B cell (primary cell): ENCODE measurements around the gene SLC26A8. TPM values are rescaled to one million over a fixed set of nuclear protein-coding genes. Genes with fewer than 3 reads are reported as not detected.

ENCODE experiments used
- ATAC-seq: fragments of 200-7000 bp; cut with Tn5 transposase; one replicate; pipeline ENCODE4 v1.10.0; 2021; ENCODE audit warnings: low read depth, mild to moderate bottlenecking, moderate number of reproducible peaks, moderate library complexity
- CTCF ChIA-PET: fragments of 350-600 bp; sonication (Branson Sonifier 250); formaldehyde crosslinking; loops from one replicate; lab custom pipeline; 2021; ENCODE audit warnings: antibody characterized with exemption, inconsistent platforms; lab: Charles Lee
- POLR2A ChIA-PET: fragments of 350-600 bp; sonication (Branson Sonifier 250); formaldehyde crosslinking; loops from one replicate; lab custom pipeline; 2021; ENCODE audit warnings: antibody characterized with exemption; lab: Charles Lee
- DNase-seq: peaks from one replicate; pipeline ENCODE4 v3.0.0; 2013
- H2AFZ ChIP-seq: 2 replicates; pipeline ENCODE4 v1.6.1; 2012; ENCODE audit warnings: mild to moderate bottlenecking, low read depth, low read length; ENCODE audit not compliant: insufficient read depth, poor library complexity, severe bottlenecking
- H3K27ac ChIP-seq, 2 donors: 1 replicate in 1 of 2; 2 replicates in 1 of 2; pipeline ENCODE4 v1.5.1; 2012 to 2013; ENCODE audit warnings: low read length in 2 of 2, mild to moderate bottlenecking in 2 of 2, moderate library complexity in 1 of 2
- H3K27me3 ChIP-seq, 4 experiments: fragments of 200-600 bp in 1 of 4; sonication (generic) in 1 of 4; replicated peaks in 1 of 4; 1 replicate in 2 of 4; 2 replicates in 2 of 4; pipeline versions ENCODE4 v1.6.1 to v1.7.0; 2013 to 2016; ENCODE audit warnings: low read length in 3 of 4, mild to moderate bottlenecking in 2 of 4, mixed read lengths in 1 of 4, moderate library complexity in 1 of 4; ENCODE audit not compliant: insufficient read depth in 4 of 4, control insufficient read depth in 3 of 4; ENCODE audit errors: control extremely low read depth in 1 of 4
- H3K36me3 ChIP-seq, 2 experiments: replicated peaks in 1 of 2; 1 replicate in 1 of 2; 2 replicates in 1 of 2; pipeline versions ENCODE4 v1.6.1 to v1.7.1; 2013; ENCODE audit warnings: low read length in 1 of 2; ENCODE audit not compliant: insufficient read depth in 2 of 2, control insufficient read depth in 1 of 2; ENCODE audit errors: control extremely low read depth in 1 of 2, extremely low read depth in 1 of 2
- H3K4me1 ChIP-seq, 2 donors: fragments of 200-600 bp in 1 of 2; sonication (generic) in 1 of 2; 1 replicate in 1 of 2; 2 replicates in 1 of 2; pipeline versions ENCODE4 v1.5.1 to v1.6.1; 2013 to 2017; ENCODE audit warnings: low read length in 2 of 2; ENCODE audit not compliant: control insufficient read depth in 2 of 2, insufficient read depth in 2 of 2
- H3K4me2 ChIP-seq: replicated peaks from 2 replicates; pipeline ENCODE3; 2012; ENCODE audit warnings: mild to moderate bottlenecking, low read depth, low read length; ENCODE audit not compliant: poor library complexity, severe bottlenecking
- H3K4me3 ChIP-seq, 5 experiments: fragments of 200-600 bp in 1 of 5; sonication (generic) in 1 of 5; 1 replicate in 3 of 5; 2 replicates in 2 of 5; pipeline versions ENCODE4 v1.5.1 to v1.7.0; 2011 to 2016; ENCODE audit warnings: low read length in 4 of 5, mild to moderate bottlenecking in 4 of 5, low read depth in 2 of 5, control low read depth in 1 of 5, moderate library complexity in 1 of 5; ENCODE audit not compliant: insufficient read depth in 1 of 5; ENCODE audit errors: control extremely low read depth in 1 of 5, extremely low read depth in 1 of 5
- H3K79me2 ChIP-seq: fragments of 200-600 bp; sonication (generic); one replicate; pipeline ENCODE4 v1.6.0; 2016; ENCODE audit warnings: low read length; ENCODE audit not compliant: control insufficient read depth, insufficient read depth
- H3K9ac ChIP-seq: fragments of 200-600 bp; sonication (generic); 2 replicates; pipeline ENCODE4 v1.6.1; 2017; ENCODE audit warnings: mild to moderate bottlenecking, low read length, moderate library complexity
- H3K9me3 ChIP-seq, 3 donors: one replicate each; pipeline versions ENCODE4 v1.6.1 to v1.7.1; 2013; ENCODE audit warnings: low read length in 2 of 3; ENCODE audit not compliant: control insufficient read depth in 2 of 3, insufficient read depth in 1 of 3; ENCODE audit errors: control extremely low read depth in 1 of 3
- H4K20me1 ChIP-seq: 2 replicates; pipeline ENCODE4 v1.6.0; 2012; ENCODE audit warnings: mild to moderate bottlenecking, low read length; ENCODE audit not compliant: insufficient read depth, control insufficient read depth, poor library complexity, severe bottlenecking
- H3K27ac Mint-ChIP-seq: one replicate; pipeline ENCODE4 v1.8.0; 2021; ENCODE audit warnings: mixed read lengths
- H3K27me3 Mint-ChIP-seq: one replicate; pipeline ENCODE4 v1.8.0; 2021; ENCODE audit warnings: mixed read lengths
- H3K4me1 Mint-ChIP-seq: one replicate; pipeline ENCODE4 v1.8.0; 2021; ENCODE audit warnings: mixed read lengths
- H3K4me3 Mint-ChIP-seq: one replicate; pipeline ENCODE4 v1.8.0; 2021; ENCODE audit warnings: mixed read lengths
- H3K9me3 Mint-ChIP-seq: one replicate; pipeline ENCODE4 v1.8.0; 2022; ENCODE audit warnings: mixed read lengths; ENCODE audit not compliant: insufficient read depth
- EZH2 ChIP-seq: IDR thresholded peaks from 2 replicates; pipeline ENCODE4 v1.6.1; 2012; ENCODE audit warnings: borderline replicate concordance, low read depth, mild to moderate bottlenecking, moderate library complexity, low read length; ENCODE audit not compliant: insufficient read depth, poor library complexity, severe bottlenecking
- WGBS: methylation state at CpG from one replicate; pipeline ENCODE4 v1.1.5; 2013; ENCODE audit warnings: missing lambda C conversion rate; ENCODE audit not compliant: insufficient coverage; 5-methylcytosine and 5-hydroxymethylcytosine counted together
- intact Hi-C: fragments of 100-400 bp; cut with micrococcal nuclease; formaldehyde crosslinking; loops from one replicate; pipeline ENCODE4 v1.10.0; 2022
- polyA plus RNA-seq: library from polyadenylated mRNA; depleted of rRNA; stranded (reverse); fragments of >200 nt; gene quantifications from 2 replicates; pipeline ENCODE4 v1.2.3, GENCODE V29; 2012
- total RNA-seq, 2 donors: library from RNA; stranded (reverse); fragments of 120-200 nt in 1 of 2; gene quantifications; 1 replicate in 1 of 2; 2 replicates in 1 of 2; pipeline versions ENCODE4 v1.2.3 to v1.2.4, GENCODE V29; 2013 to 2022
- TF ChIP-seq, protein P1 (sequence below): fragments of 200-600 bp; IDR thresholded peaks from one replicate; pipeline ENCODE4 v1.8.0; 2022; ENCODE audit warnings: antibody characterized with exemption, mild to moderate bottlenecking

Gene SLC26A8
- total and polyA plus RNA-seq, 2 donors (not counting 1 experiment from before 2014, with no cell fraction given), result 0.01 TPM; not detected in 1

DNA sequence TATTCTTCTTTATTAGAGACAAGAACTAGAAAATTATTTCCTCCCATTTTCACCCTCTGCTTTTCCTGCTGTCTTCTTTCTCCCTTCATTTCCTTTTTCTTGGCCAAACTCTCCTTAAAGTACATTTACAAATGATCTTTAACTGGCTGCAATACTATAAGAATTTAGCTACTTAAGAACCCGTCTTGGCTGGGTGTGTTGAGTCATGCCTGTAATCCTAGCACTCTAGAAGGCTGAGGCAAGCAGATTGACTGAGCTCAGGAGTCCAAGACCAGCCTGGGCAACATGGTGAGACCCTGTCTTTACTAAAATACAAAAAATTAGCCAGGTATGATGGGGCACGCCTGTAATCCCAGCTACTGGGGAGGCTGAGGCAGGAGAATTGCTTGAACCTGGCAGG lies 64.3 kb downstream of the SLC26A8 start:
- Histone ChIP-seq H2AFZ (no peak overlapping the region), H3K4me1 (no peaks in the 10 kb centered on the region), H3K27ac (no peak overlapping the region), H3K9me3 (no peaks in the 10 kb centered on the region), H3K27me3 (peaks cover 0 to 11% (median 2%) of the 10 kb centered on the region in 4 experiments), H3K4me2 (no peak overlapping the region), H3K79me2 (no peaks in the 10 kb centered on the region), H3K9ac (no peak overlapping the region), H3K36me3 (no peaks in the 10 kb centered on the region), H3K4me3 (no peak overlapping the region), H4K20me1 (no peaks in the 10 kb centered on the region)
- intact Hi-C loops, result no loop called here
- 94% methylated on average over 2 of the region's 2 CpGs for WGBS
- Mint-ChIP-seq H3K9me3 (no peaks in the 10 kb centered on the region), H3K27ac (no peak overlapping the region), H3K27me3 (peaks cover 30% of the 10 kb centered on the region), H3K4me3 (no peak overlapping the region), H3K4me1 (no peaks in the 10 kb centered on the region)
- CTCF ChIA-PET, result no interaction called here
- POLR2A ChIA-PET, result no interaction called here
- TF ChIP-seq, protein P1, sequence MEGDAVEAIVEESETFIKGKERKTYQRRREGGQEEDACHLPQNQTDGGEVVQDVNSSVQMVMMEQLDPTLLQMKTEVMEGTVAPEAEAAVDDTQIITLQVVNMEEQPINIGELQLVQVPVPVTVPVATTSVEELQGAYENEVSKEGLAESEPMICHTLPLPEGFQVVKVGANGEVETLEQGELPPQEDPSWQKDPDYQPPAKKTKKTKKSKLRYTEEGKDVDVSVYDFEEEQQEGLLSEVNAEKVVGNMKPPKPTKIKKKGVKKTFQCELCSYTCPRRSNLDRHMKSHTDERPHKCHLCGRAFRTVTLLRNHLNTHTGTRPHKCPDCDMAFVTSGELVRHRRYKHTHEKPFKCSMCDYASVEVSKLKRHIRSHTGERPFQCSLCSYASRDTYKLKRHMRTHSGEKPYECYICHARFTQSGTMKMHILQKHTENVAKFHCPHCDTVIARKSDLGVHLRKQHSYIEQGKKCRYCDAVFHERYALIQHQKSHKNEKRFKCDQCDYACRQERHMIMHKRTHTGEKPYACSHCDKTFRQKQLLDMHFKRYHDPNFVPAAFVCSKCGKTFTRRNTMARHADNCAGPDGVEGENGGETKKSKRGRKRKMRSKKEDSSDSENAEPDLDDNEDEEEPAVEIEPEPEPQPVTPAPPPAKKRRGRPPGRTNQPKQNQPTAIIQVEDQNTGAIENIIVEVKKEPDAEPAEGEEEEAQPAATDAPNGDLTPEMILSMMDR, result no peak
- TF ChIP-seq EZH2, result no peak
- no peak for DNase-seq
- no peak for ATAC-seq

DNA sequence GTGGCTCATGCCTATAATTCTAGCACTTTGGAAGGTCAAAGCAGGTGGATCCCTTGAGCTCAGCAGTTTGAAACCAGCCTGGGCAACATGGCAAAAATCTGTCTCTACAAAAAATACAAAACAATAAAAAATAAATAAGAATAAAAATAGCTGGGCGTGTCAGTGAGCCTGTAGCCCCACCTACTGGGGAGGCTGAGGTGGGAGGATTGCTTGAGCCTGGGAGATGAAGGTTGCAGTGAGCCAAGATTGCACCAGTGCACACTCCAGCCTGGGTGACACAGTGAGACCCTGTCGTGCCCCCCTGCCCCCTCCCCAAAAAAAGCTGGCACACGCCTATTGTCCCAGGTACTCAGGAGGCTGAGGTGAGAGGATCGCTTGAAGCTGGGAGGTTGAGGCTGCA lies 68.5 kb downstream of the SLC26A8 start:
- H3K9ac ChIP-seq, result no peak overlapping the region
- H3K36me3 ChIP-seq, result no peaks in the 10 kb centered on the region
- H4K20me1 ChIP-seq, result no peaks in the 10 kb centered on the region
- WGBS, result 63% methylated on average over 2 of the region's 4 CpGs
- CTCF ChIA-PET, result no interaction called here
- H3K27ac ChIP-seq, result no peak overlapping the region
- TF ChIP-seq, protein P1, result no peak
- no peak for TF ChIP-seq EZH2
- Mint-ChIP-seq H3K4me3 (no peak overlapping the region), H3K27me3 (peaks cover 23% of the 10 kb centered on the region), H3K4me1 (no peaks in the 10 kb centered on the region), H3K27ac (no peak overlapping the region), H3K9me3 (no peaks in the 10 kb centered on the region)
- POLR2A ChIA-PET, result no interaction called here
- H3K4me3 ChIP-seq, result no peak overlapping the region
- intact Hi-C loops, result no loop called here
- ATAC-seq, result no peak
- no peak for DNase-seq
- peaks cover 0 to 11% (median 2%) of the 10 kb centered on the region in 4 experiments for H3K27me3 ChIP-seq
- H3K4me2 ChIP-seq, result no peak overlapping the region
- no peaks in the 10 kb centered on the region for H3K4me1 ChIP-seq
- H3K9me3 ChIP-seq, result no peaks in the 10 kb centered on the region
- no peaks in the 10 kb centered on the region for H3K79me2 ChIP-seq
- no peak overlapping the region for H2AFZ ChIP-seq
